Measurements from ENCODE around the gene SMC5. TPM values are rescaled to one million over a fixed set of nuclear protein-coding genes. Genes with fewer than 3 reads are reported as not detected.

Gene SMC5
- total RNA-seq, 2 donors from 2014 or later = 30.0 to 42.5 TPM

DNA sequence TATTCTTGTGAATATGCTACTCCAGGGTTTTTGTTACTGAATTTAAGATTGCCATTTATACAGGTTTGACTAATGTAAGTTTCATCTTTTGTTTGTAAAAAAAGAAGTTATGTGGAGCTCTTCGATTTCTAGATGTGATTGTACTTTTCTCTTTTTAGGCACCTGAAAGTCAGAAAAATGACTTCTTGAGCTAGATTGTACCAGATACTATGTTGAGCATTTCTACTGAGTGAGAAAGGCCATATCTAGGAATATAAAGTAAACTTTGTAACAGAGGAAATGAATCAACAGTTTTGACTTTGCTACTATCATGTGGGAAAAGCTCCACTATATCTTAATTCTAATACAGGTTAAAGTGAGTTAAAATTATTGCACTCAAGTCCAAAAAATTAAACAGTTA is 25.1 kb downstream of the SMC5 start:
- Histone ChIP-seq H3K9ac (ENCODE audit: extremely low read depth, low read length, poor library complexity, severe bottlenecking) (no peak overlapping the region), H3K4me3 (ENCODE audit: low read length) (no peak overlapping the region), H3K27ac (ENCODE audit: low read depth, low read length) (no peak overlapping the region), H3K27me3 (ENCODE audit: control insufficient read depth, insufficient read depth, low read length, poor library complexity, severe bottlenecking) (no peaks in the 10 kb centered on the region), H3K36me3 (ENCODE audit: control insufficient read depth, insufficient read depth, low read length) (peaks cover 86% of the 10 kb centered on the region), H3K9me3 (ENCODE audit: control insufficient read depth, low read length) (peaks cover under 1% of the 10 kb centered on the region), H3K4me1 (ENCODE audit: control insufficient read depth, insufficient read depth, low read length) (no peaks in the 10 kb centered on the region)
- Mint-ChIP-seq H3K27ac (no peak overlapping the region), H3K4me3 (no peak overlapping the region), H3K9me3 (no peaks in the 10 kb centered on the region), H3K27me3 (ENCODE audit: insufficient read depth) (no peaks in the 10 kb centered on the region), H3K4me1 (no peaks in the 10 kb centered on the region), H3K36me3 (ENCODE audit: low read depth) (peaks cover 63% of the 10 kb centered on the region)
- TF ChIP-seq, protein P1, sequence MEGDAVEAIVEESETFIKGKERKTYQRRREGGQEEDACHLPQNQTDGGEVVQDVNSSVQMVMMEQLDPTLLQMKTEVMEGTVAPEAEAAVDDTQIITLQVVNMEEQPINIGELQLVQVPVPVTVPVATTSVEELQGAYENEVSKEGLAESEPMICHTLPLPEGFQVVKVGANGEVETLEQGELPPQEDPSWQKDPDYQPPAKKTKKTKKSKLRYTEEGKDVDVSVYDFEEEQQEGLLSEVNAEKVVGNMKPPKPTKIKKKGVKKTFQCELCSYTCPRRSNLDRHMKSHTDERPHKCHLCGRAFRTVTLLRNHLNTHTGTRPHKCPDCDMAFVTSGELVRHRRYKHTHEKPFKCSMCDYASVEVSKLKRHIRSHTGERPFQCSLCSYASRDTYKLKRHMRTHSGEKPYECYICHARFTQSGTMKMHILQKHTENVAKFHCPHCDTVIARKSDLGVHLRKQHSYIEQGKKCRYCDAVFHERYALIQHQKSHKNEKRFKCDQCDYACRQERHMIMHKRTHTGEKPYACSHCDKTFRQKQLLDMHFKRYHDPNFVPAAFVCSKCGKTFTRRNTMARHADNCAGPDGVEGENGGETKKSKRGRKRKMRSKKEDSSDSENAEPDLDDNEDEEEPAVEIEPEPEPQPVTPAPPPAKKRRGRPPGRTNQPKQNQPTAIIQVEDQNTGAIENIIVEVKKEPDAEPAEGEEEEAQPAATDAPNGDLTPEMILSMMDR (conservative IDR thresholded peaks at IDR 0.05) = no peak
- no peak for DNase-seq
- 80 to 86% methylated on average over 1 of the region's 1 CpG for WGBS, 2 experiments (ENCODE audit: insufficient coverage in 1 of 2, insufficient read length in 1 of 2)

DNA sequence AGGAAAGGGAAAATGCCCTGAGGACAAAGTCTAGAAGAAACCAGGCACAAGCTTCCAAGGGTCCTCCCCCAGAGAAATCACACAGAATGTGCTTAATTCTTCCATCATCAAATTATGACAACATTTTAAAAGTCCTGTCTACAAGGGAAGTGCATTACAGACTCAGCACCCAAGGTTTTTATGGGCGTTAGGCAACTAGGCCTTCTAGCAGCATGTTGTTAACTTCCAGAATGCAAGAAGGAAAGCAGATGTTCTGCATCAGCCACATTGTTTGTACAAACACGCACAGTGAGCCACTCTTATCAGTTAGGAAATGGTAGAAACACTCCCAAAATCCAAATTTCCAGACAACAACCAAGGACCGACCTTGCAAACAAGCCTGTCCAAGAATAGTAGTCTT is 26.5 kb downstream of the SMC5 start:
- 94 to 100% methylated on average over 2 to 3 of the region's 3 CpGs for WGBS, 2 experiments (ENCODE audit: insufficient coverage in 1 of 2, insufficient read length in 1 of 2)
- H3K27me3 ChIP-seq (ENCODE audit: control insufficient read depth, insufficient read depth, low read length, poor library complexity, severe bottlenecking) = no peaks in the 10 kb centered on the region
- no peak overlapping the region for H3K27ac ChIP-seq (ENCODE audit: low read depth, low read length)
- H3K9me3 Mint-ChIP-seq = peaks cover 3% of the 10 kb centered on the region
- H3K9ac ChIP-seq (ENCODE audit: extremely low read depth, low read length, poor library complexity, severe bottlenecking) = no peak overlapping the region
- H3K4me3 Mint-ChIP-seq = no peak overlapping the region
- H3K36me3 Mint-ChIP-seq (ENCODE audit: low read depth) = peaks cover 66% of the 10 kb centered on the region
- H3K4me1 Mint-ChIP-seq = no peaks in the 10 kb centered on the region
- no peak overlapping the region for H3K27ac Mint-ChIP-seq
- no peaks in the 10 kb centered on the region for H3K4me1 ChIP-seq (ENCODE audit: control insufficient read depth, insufficient read depth, low read length)
- no peak for DNase-seq
- peaks cover 13% of the 10 kb centered on the region for H3K9me3 ChIP-seq (ENCODE audit: control insufficient read depth, low read length)
- no peak overlapping the region for H3K4me3 ChIP-seq (ENCODE audit: low read length)
- peaks cover 91% of the 10 kb centered on the region for H3K36me3 ChIP-seq (ENCODE audit: control insufficient read depth, insufficient read depth, low read length)
- H3K27me3 Mint-ChIP-seq (ENCODE audit: insufficient read depth) = no peaks in the 10 kb centered on the region
- TF ChIP-seq, protein P1 (conservative IDR thresholded peaks at IDR 0.05) = no peak

- no peak for DNase-seq
- 95% methylated on average over 3 of the region's 4 CpGs; no CpG with 5 or more reads in 1 of the 2 experiments for WGBS, 2 experiments (ENCODE audit: insufficient coverage in 1 of 2, insufficient read length in 1 of 2)
- no peak overlapping the region for H3K4me3 Mint-ChIP-seq
- H3K4me1 Mint-ChIP-seq = no peaks in the 10 kb centered on the region
- peaks cover 66% of the 10 kb centered on the region for H3K36me3 Mint-ChIP-seq (ENCODE audit: low read depth)
- H3K36me3 ChIP-seq (ENCODE audit: control insufficient read depth, insufficient read depth, low read length) = peaks cover 93% of the 10 kb centered on the region
- H3K27ac ChIP-seq (ENCODE audit: low read depth, low read length) = no peak overlapping the region
- H3K4me1 ChIP-seq (ENCODE audit: control insufficient read depth, insufficient read depth, low read length) = no peaks in the 10 kb centered on the region
- peaks cover 21% of the 10 kb centered on the region for H3K9me3 ChIP-seq (ENCODE audit: control insufficient read depth, low read length)
- TF ChIP-seq, protein P1 (conservative IDR thresholded peaks at IDR 0.05) = no peak
- no peaks in the 10 kb centered on the region for H3K27me3 Mint-ChIP-seq (ENCODE audit: insufficient read depth)
- no peak overlapping the region for H3K27ac Mint-ChIP-seq
- H3K9ac ChIP-seq (ENCODE audit: extremely low read depth, low read length, poor library complexity, severe bottlenecking) = no peak overlapping the region
- peaks cover 6% of the 10 kb centered on the region for H3K9me3 Mint-ChIP-seq
- no peak overlapping the region for H3K4me3 ChIP-seq (ENCODE audit: low read length)
- no peaks in the 10 kb centered on the region for H3K27me3 ChIP-seq (ENCODE audit: control insufficient read depth, insufficient read depth, low read length, poor library complexity, severe bottlenecking)
These were observed 27.3 kb downstream of the SMC5 start for GRCh38 chr9:70285981-70286598.

All from endodermal cell (in vitro differentiated cells).